ENCODE results near the gene TENM3. TPM values are rescaled to one million over a fixed set of nuclear protein-coding genes. Genes with fewer than 3 reads are reported as not detected.
A peak's percentile ranks its signal among the peaks of the same experiment; 100 is the strongest.

The TENM3 gene
- total and polyA plus RNA-seq, 2 of the 8 experiments (the other 6 are each of a cell fraction or from before 2014, with no cell fraction given): 36.9 to 69.3 TPM

GRCh38 chr4:182649698-182650477 lies 406.7 kb downstream of the TENM3 start:
- CTCF ChIA-PET (ENCODE audit: partially characterized antibody): no interaction called here
- DNase-seq (ENCODE audit: low read depth in 1 of 2, low spot score in 2 of 2): no peak

More at GRCh38 chr4:182649698-182650477, 406.7 kb downstream of the TENM3 start:
- Histone ChIP-seq H3K9me3 (ENCODE audit: insufficient read depth in 2 of 2, low read depth in 1 of 2, low read length in 1 of 2) (peaks cover 0 to 4% of the 10 kb centered on the region in 2 experiments; a peak in 1 of 4 replicates), H2BK5ac (ENCODE audit: low read depth, low read length) (no peak overlapping the region), H3K4ac (replicated peaks; ENCODE audit: insufficient read length, low read depth, low read length) (no peak overlapping the region), H2AFZ (ENCODE audit: low read length) (no peak overlapping the region), H2AK5ac (ENCODE audit: low read depth, low read length) (0 out of 2 replicates have a peak overlapping the region, but pooled peaks have one; percentile 9), H2BK15ac (ENCODE audit: low read length) (no peak overlapping the region), H3K9ac (replicated peaks in 1 of 4; ENCODE audit: extremely low read depth in 1 of 4, low read depth in 3 of 4, low read length in 3 of 4) (no peak overlapping the region), H3K27me3 (replicated peaks in 1 of 4; ENCODE audit: control insufficient read depth in 3 of 4, extremely low read depth in 1 of 4, insufficient read depth in 3 of 4, low read length in 3 of 4) (no peaks in the 10 kb centered on the region), H3K79me1 (ENCODE audit: low read depth, low read length) (no peaks in the 10 kb centered on the region), H3K23me2 (ENCODE audit: low read depth, low read length) (no peaks in the 10 kb centered on the region), H4K8ac (ENCODE audit: extremely low read depth, insufficient read depth, low read length) (no peak overlapping the region), H4K91ac (replicated peaks; ENCODE audit: insufficient read length, low read length) (no peak overlapping the region), H2BK120ac (replicated peaks; ENCODE audit: low read depth, low read length) (no peak overlapping the region), H3K23ac (ENCODE audit: insufficient read length) (no peak overlapping the region), H3K36me3 (ENCODE audit: control insufficient read depth in 2 of 4, insufficient read depth in 4 of 4, low read length in 3 of 4) (no peaks in the 10 kb centered on the region; a peak in 1 of 8 replicates), H3K4me2 (ENCODE audit: insufficient read depth in 1 of 2, low read depth in 2 of 2, low read length in 2 of 2) (no peak overlapping the region), H3K27ac (ENCODE audit: low read depth, low read length) (no peak overlapping the region), H3K18ac (ENCODE audit: extremely low read depth, low read length) (no peak overlapping the region), H4K5ac (ENCODE audit: insufficient read length, low read depth, low read length) (no peak overlapping the region), H3K79me2 (ENCODE audit: control insufficient read depth in 1 of 2, insufficient read depth in 2 of 2, low read length in 2 of 2) (no peaks in the 10 kb centered on the region), H3K4me1 (replicated peaks in 1 of 4; ENCODE audit: control insufficient read depth in 3 of 4, insufficient read depth in 4 of 4, low read length in 3 of 4) (no peaks in the 10 kb centered on the region), H2BK20ac (ENCODE audit: low read length) (no peak overlapping the region), H4K20me1 (replicated peaks in 1 of 2; ENCODE audit: control insufficient read depth in 1 of 2, insufficient read depth in 2 of 2, low read length in 2 of 2) (no peaks in the 10 kb centered on the region), H3K56ac (replicated peaks; ENCODE audit: insufficient read length, low read depth, low read length) (no peak overlapping the region), H3K14ac (ENCODE audit: insufficient read length) (no peak overlapping the region), H2BK12ac (ENCODE audit: low read depth, low read length) (no peak overlapping the region), H3K4me3 (ENCODE audit: extremely low read depth in 1 of 4, insufficient read depth in 2 of 4, low read depth in 3 of 4, low read length in 4 of 4) (no peak overlapping the region)
- TF ChIP-seq RAD21 (IDR thresholded peaks at IDR 0.05 in 1 of 2, conservative IDR thresholded peaks at IDR 0.05 in 1 of 2; ENCODE audit: low read depth in 2 of 2, low read length in 2 of 2) (peak; percentile 10 to 35; a peak in 3 of 4 replicates), CTCF (IDR thresholded peaks at IDR 0.05; ENCODE audit: control extremely low read depth in 1 of 3, insufficient read depth in 1 of 3, low read depth in 1 of 3, low read length in 3 of 3) (peak; percentile 11 to 45 (median 33); a peak in 3 of 4 replicates), FOSL1 (IDR thresholded peaks at IDR 0.05; ENCODE audit: insufficient read depth, low read depth, low read length) (no peak), RXRA (IDR thresholded peaks at IDR 0.05; ENCODE audit: insufficient read depth, low read depth, low read length) (no peak)
- WGBS, 2 experiments (ENCODE audit: extremely low coverage in 1 of 2, insufficient coverage in 1 of 2, insufficient read length in 1 of 2, insufficient replicate concordance in 2 of 2, low coverage in 1 of 2, low lambda C conversion rate in 2 of 2, missing lambda C conversion rate in 1 of 2): 90 to 100% methylated on average over 1 to 8 of the region's 8 CpGs
- POLR2A ChIA-PET (ENCODE audit: partially characterized antibody): no interaction called here
- FAIRE-seq: no peak
